ENCODE data around the gene SNX25. TPM values are rescaled to one million over a fixed set of nuclear protein-coding genes. Genes with fewer than 3 reads are reported as not detected.
"Not testable (repeated sequence)": the region's sequence is repeated elsewhere in the genome, so short reads cannot be mapped to it uniquely, and the experiment has no call there.

SNX25 gene
- total RNA-seq, 1 experiment from 2014 or later, result 17.2 TPM

DNA sequence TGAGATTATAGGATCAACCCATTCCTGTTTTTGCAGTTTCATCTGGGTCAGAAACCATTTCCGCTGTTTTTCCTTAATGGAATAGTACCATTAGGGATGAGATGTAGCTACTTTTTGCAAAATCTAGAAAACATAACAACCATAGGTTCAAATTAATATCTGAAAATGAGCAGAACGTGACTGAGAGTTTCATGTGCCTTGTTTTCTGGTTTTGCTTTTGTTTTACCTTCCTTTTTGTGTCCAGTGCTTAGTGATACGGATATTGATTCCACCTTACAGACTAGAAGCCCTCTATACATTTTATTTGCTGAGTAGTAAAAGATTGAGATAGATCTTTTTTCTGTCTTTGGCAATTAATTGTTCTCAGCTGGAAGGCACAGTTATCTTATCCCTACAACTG is 46.5 kb downstream of the SNX25 start:
- Histone ChIP-seq H3K36me3 (replicated peaks; ENCODE audit: control insufficient read depth, insufficient read depth, low read length) (no peaks in the 10 kb centered on the region), H3K4me3 (ENCODE audit: insufficient read depth, low read depth, low read length) (no peak overlapping the region), H3K27me3 (ENCODE audit: control insufficient read depth, insufficient read depth, low read length) (no peaks in the 10 kb centered on the region)
- DNase-seq, result no peak

DNA sequence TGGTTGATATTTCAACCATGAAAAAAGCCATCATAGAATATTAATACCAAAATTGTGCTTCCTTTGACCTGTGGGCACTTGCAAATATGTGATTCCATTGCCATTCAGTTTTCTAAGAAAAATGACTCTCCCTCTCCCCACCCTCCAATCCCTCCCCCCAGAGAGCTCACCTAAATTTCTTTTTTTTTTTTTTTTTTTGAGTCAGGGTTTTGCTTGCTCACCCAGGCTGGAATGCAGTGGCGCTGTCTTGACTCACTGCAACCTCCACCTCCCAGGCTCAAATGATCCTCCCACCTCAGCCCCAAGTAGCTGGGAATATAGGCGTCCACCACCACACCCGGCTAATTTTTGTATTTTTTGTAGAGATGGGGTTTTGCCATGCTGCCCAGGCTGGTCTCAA is 47.0 kb downstream of the SNX25 start:
- Histone ChIP-seq H3K27me3 (ENCODE audit: control insufficient read depth, insufficient read depth, low read length) (no peaks in the 10 kb centered on the region), H3K4me3 (ENCODE audit: insufficient read depth, low read depth, low read length) (no peak overlapping the region), H3K36me3 (replicated peaks; ENCODE audit: control insufficient read depth, insufficient read depth, low read length) (no peaks in the 10 kb centered on the region)
- no peak for DNase-seq

DNA sequence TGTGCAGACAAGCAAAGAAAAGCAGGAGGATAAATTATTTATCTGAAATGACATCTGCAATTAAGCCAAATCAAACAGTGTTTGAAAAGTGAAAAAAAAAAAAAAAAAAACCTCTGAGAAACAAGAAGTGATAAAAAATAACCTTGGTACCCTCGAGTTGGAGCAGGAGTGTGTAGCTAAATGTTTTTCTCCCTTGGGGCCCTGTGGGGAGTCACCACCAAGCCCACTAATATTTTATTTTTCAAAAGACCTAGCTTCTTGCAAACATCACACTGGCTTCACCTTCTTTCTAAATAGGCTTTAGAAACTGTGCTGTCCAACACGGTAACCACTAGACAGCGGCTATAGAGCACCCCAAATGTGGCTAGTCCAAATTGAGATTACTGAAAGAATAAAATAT is 47.7 kb downstream of the SNX25 start:
- H3K36me3 ChIP-seq (replicated peaks; ENCODE audit: control insufficient read depth, insufficient read depth, low read length), result no peaks in the 10 kb centered on the region
- H3K27me3 ChIP-seq (ENCODE audit: control insufficient read depth, insufficient read depth, low read length), result no peaks in the 10 kb centered on the region
- H3K4me3 ChIP-seq (ENCODE audit: insufficient read depth, low read depth, low read length), result no peak overlapping the region
- DNase-seq, result no peak

DNA sequence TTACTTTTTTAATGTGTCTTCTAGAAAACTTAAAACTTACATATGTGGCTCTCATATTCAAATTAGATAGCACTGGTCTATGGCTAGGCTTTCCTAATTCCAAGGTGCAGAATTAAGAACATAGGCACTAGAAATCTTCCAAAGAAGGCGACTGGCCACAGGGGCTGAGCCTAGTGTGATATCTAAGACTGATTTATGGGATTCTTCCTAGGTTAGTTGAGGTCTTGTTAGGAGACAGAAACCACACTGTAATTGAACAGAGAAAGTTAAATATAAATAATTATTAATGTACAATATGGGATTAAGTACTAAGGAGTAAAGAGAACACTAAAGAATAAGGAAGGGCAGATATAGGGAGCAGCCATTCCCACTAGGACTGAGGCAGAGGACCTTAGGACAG is 48.3 kb downstream of the SNX25 start:
- Histone ChIP-seq H3K27me3 (ENCODE audit: control insufficient read depth, insufficient read depth, low read length) (no peaks in the 10 kb centered on the region), H3K36me3 (replicated peaks; ENCODE audit: control insufficient read depth, insufficient read depth, low read length) (no peaks in the 10 kb centered on the region), H3K4me3 (ENCODE audit: insufficient read depth, low read depth, low read length) (no peak overlapping the region)
- DNase-seq, result no peak

DNA sequence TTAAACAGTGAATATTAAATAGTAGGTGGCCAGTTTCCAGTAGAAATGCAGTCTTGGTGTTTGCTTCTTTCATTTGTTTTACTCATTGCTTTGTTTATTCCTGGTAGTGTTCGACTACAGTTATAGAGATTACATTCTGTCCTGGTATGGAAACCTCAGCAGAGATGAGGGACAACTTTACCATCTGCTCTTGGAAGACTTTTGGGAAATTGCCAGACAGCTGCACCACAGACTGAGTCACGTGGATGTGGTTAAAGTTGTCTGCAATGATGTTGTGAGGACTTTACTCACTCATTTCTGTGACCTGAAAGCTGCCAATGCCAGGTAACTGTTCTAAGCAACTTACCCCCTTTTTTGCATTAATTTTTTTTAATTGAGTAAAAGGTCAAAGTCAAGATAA is 49.3 kb downstream of the SNX25 start:
- DNase-seq; H3K4me3 ChIP-seq (ENCODE audit: insufficient read depth, low read depth, low read length): not testable (repeated sequence)

DNA sequence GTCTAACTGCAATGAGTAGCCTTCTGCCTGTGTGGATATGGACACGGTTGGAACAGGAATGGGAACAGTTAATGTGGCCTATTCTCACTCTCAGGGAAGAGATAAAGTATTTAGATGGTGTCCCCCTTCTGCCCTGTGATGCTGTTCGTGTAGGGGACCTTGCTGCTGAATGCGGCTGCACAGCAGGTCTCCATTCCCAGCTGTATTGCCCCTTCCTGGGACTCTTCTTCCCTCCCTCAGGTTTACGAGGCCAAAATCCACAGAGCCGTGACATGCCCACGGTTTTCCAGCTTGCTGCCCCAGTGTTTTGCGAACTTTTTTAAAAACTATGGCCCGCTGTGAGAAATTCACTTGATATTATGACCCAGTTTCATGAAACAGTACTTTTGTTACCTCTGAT is 50.3 kb downstream of the SNX25 start:
- DNase-seq, result no peak
- H3K27me3 ChIP-seq (ENCODE audit: control insufficient read depth, insufficient read depth, low read length), result no peaks in the 10 kb centered on the region
- no peak overlapping the region for H3K4me3 ChIP-seq (ENCODE audit: insufficient read depth, low read depth, low read length)
- H3K36me3 ChIP-seq (replicated peaks; ENCODE audit: control insufficient read depth, insufficient read depth, low read length), result no peaks in the 10 kb centered on the region

More for the DNA sequence above, 49.3 kb downstream of the SNX25 start:
- not testable (repeated sequence) for H3K27me3 ChIP-seq (ENCODE audit: control insufficient read depth, insufficient read depth, low read length); H3K36me3 ChIP-seq (replicated peaks; ENCODE audit: control insufficient read depth, insufficient read depth, low read length)

DNA sequence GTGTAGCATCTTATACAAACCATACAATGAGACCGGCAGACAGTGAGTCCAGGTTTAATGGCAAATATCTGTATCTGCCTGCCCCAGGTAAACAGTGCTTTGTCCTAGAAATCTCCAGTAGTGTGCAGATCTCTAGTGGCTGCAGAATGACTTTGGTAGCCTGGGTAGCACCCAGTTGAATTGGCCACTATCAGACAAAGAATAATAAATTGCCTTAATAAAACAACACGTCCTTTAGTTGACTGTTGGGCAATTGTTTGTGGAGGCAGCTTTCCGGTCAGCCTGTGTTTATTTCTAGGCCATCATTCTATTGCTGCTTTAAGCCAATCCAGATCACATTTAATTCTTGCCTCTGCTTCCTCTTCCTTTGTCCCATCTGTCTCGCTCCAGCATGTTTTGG is 52.5 kb downstream of the SNX25 start:
- DNase-seq, result no peak
- Histone ChIP-seq H3K4me3 (ENCODE audit: insufficient read depth, low read depth, low read length) (no peak overlapping the region), H3K27me3 (ENCODE audit: control insufficient read depth, insufficient read depth, low read length) (no peaks in the 10 kb centered on the region), H3K36me3 (replicated peaks; ENCODE audit: control insufficient read depth, insufficient read depth, low read length) (no peaks in the 10 kb centered on the region)

DNA sequence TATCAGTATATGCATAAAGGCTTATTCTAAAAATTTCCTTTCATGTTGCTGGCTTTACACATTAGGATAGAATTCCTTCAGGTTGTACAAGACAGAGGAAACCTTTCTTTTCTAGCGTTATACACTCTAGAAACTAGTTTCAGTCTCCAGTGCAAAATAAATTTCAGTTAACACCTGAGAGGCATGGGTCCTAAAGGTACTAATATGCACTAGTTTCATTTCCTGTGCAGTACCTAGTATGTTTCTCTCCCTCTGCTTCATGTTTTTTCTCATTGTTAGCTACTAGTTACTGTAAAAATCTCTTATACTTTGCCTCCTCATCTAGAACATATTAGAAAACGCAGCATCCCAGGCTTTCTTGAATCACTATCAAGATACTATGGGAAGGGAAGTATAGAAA is 54.0 kb downstream of the SNX25 start:
- H3K27me3 ChIP-seq (ENCODE audit: control insufficient read depth, insufficient read depth, low read length), result no peaks in the 10 kb centered on the region
- H3K36me3 ChIP-seq (replicated peaks; ENCODE audit: control insufficient read depth, insufficient read depth, low read length), result no peaks in the 10 kb centered on the region
- DNase-seq, result no peak
- H3K4me3 ChIP-seq (ENCODE audit: insufficient read depth, low read depth, low read length), result no peak overlapping the region

DNA sequence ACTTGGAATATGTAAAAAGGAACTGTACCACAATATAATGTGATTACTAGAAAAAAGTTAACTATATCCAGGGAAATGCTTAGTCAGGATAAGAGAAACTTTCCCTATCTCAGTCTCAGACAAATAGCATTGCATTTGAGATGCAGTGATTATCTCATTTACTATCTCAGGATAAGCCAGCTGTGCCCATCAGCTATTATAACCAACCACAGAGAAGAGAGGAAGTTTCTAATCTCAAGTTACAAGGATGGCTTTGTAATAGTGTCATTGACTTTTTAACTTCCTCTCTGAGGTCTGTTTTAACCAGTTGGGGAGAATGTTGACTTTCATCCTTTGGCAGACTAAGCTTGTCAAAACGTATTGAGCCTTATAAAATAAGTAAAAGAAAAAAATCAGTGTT is 56.5 kb downstream of the SNX25 start:
- H3K36me3 ChIP-seq (replicated peaks; ENCODE audit: control insufficient read depth, insufficient read depth, low read length), result no peaks in the 10 kb centered on the region
- no peak overlapping the region for H3K4me3 ChIP-seq (ENCODE audit: insufficient read depth, low read depth, low read length)
- no peak for DNase-seq
- no peaks in the 10 kb centered on the region for H3K27me3 ChIP-seq (ENCODE audit: control insufficient read depth, insufficient read depth, low read length)

DNA sequence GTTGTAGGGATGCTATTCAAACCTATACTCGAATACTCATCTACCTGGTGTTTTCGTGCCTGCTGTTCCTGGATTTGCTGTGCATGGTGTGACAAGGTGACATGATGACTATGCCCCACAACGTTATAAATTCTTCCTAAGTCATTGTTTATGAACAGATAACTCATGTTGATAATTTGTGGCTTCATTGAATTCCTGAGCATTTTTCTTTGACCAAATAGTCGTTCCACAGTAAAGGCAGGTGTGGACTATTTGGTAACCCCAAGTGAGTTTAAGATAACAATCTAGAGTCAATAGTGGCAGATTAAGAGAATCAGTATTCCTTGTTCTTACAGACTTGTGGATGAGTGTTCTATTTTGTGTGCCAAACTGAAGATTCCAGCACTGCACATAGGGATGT is 59.9 kb downstream of the SNX25 start:
- DNase-seq, result no peak
- Histone ChIP-seq H3K4me3 (ENCODE audit: insufficient read depth, low read depth, low read length) (no peak overlapping the region), H3K27me3 (ENCODE audit: control insufficient read depth, insufficient read depth, low read length) (no peaks in the 10 kb centered on the region), H3K36me3 (replicated peaks; ENCODE audit: control insufficient read depth, insufficient read depth, low read length) (no peaks in the 10 kb centered on the region)

DNA sequence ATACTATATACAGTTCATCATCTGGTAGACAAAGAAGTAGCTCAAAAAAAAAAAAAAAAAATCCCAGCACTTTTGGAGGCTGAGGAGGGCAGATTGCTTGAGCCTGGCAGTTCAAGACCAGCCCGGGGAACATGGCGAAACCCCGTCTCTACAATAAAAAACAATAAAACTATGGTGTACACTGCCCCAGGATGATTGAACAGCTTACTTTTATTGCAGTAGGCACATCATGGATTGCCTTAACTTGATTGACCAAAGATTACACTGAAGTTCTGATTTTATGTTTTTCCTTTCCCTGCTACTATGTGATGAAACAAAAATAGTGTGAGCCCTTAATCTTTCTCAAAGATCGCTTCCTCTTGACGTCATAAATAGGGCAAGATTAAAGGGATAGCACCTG is 60.6 kb downstream of the SNX25 start:
- DNase-seq, result no peak
- Histone ChIP-seq H3K4me3 (ENCODE audit: insufficient read depth, low read depth, low read length) (no peak overlapping the region), H3K36me3 (replicated peaks; ENCODE audit: control insufficient read depth, insufficient read depth, low read length) (no peaks in the 10 kb centered on the region), H3K27me3 (ENCODE audit: control insufficient read depth, insufficient read depth, low read length) (no peaks in the 10 kb centered on the region)

DNA sequence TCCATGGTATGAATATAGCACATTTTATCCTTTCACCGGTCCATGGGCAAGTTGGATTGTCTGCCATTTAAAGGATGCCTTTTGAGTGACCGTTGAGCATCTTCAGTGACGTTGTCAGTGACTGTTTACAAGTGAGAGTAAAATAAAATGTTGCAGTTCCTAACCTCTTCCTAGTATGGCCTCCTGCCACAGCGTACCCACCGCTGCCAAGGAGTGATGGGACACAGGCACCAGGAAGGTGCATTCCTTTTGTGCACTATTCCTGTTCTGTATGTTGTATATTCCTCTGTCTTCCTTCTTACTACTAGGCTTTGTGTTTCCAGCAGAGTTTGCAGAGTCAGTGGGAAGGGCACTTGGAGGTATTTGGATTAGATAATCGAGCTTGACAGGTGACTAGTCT is 61.5 kb downstream of the SNX25 start:
- no peaks in the 10 kb centered on the region for H3K27me3 ChIP-seq (ENCODE audit: control insufficient read depth, insufficient read depth, low read length)
- no peaks in the 10 kb centered on the region for H3K36me3 ChIP-seq (replicated peaks; ENCODE audit: control insufficient read depth, insufficient read depth, low read length)
- H3K4me3 ChIP-seq (ENCODE audit: insufficient read depth, low read depth, low read length), result no peak overlapping the region
- no peak for DNase-seq

DNA sequence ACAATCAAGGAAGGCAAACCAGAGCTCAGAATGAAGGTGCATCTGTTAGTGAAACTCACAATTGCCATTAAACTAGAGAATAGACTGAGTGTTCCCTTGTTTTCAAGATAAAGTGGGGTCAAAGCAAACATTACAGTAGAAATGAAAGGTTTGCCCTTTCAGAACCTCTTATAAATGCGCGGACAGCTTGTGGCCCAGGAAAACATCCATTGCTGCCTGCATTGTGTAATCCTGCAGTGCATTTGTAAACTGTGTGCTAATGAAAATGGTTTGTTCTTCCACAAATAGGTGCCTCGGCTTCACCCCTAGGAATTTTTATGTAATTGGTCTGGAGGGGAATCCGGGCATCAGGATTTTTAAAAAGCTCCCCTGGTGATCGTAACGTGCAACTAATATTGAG is 62.8 kb downstream of the SNX25 start:
- Histone ChIP-seq H3K36me3 (replicated peaks; ENCODE audit: control insufficient read depth, insufficient read depth, low read length) (no peaks in the 10 kb centered on the region), H3K4me3 (ENCODE audit: insufficient read depth, low read depth, low read length) (no peak overlapping the region), H3K27me3 (ENCODE audit: control insufficient read depth, insufficient read depth, low read length) (no peaks in the 10 kb centered on the region)
- DNase-seq, result no peak

DNA sequence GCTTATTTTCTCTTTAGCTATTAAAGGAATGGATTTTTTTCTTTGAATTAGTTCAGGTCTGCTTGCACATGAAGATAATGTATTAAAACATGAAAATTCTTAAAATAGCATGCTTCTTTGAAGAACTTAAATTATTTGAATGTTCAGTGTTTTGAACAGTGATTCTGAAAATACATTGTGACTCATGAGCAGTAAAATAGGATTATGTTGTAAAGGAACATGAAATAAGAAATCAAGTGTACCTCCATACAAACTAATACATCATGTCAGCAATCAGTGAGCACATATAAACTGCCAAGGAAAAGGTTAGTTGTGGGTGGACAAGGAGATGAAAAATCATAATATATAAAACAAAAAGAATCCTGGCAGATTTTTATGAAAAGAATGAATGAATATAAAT is 66.1 kb downstream of the SNX25 start:
- Histone ChIP-seq H3K27me3 (ENCODE audit: control insufficient read depth, insufficient read depth, low read length) (no peaks in the 10 kb centered on the region), H3K36me3 (replicated peaks; ENCODE audit: control insufficient read depth, insufficient read depth, low read length) (no peaks in the 10 kb centered on the region), H3K4me3 (ENCODE audit: insufficient read depth, low read depth, low read length) (no peak overlapping the region)
- no peak for DNase-seq

DNA sequence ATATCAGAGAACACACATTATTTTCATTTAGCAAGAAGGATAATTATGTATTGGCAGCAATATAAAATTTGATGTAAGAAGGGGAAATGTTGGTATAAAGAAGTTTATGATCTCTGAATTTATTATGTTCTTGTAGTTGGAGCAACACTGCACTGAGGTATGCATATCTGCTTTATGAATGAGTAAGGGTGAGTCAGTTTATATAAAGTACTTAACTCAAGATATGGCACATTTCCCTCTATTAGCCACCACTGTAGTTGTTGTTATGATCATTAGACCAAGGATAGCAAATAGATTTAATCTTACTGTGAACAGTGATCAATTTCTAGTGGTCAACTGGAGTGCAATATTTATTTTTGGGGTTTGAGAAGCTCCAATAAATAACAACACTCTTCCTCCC is 66.6 kb downstream of the SNX25 start:
- Histone ChIP-seq H3K27me3 (ENCODE audit: control insufficient read depth, insufficient read depth, low read length) (no peaks in the 10 kb centered on the region), H3K4me3 (ENCODE audit: insufficient read depth, low read depth, low read length) (no peak overlapping the region), H3K36me3 (replicated peaks; ENCODE audit: control insufficient read depth, insufficient read depth, low read length) (no peaks in the 10 kb centered on the region)
- no peak for DNase-seq

DNA sequence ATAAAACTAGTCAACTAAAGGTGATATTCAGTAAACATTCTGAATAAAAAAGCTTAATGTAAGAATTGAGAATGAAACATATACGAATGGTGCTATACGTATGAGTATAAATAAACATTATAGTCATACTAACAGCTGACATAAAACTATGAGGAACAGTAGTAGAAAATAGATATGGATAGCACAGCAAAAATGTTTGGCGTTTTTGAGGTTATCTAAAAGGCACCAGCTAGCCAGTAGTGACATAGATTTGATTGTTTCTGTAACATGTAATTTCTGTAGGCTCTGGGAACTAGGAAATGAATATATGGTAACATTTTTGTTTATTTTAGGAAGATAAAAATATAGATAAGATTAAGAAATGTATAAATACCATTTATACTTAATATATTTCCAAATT is 69.3 kb downstream of the SNX25 start:
- Histone ChIP-seq H3K27me3 (ENCODE audit: control insufficient read depth, insufficient read depth, low read length) (no peaks in the 10 kb centered on the region), H3K4me3 (ENCODE audit: insufficient read depth, low read depth, low read length) (no peak overlapping the region)
- no peak for DNase-seq

More for the DNA sequence above, 69.3 kb downstream of the SNX25 start:
- no peaks in the 10 kb centered on the region for H3K36me3 ChIP-seq (replicated peaks; ENCODE audit: control insufficient read depth, insufficient read depth, low read length)
